Mesothelial cell of epicardium (in vitro differentiated cells): Measurements from ENCODE around the gene RIPOR3. TPM values are rescaled to one million over a fixed set of nuclear protein-coding genes. Genes with fewer than 3 reads are reported as not detected.
"Not testable (repeated sequence)": the region's sequence is repeated elsewhere in the genome, so short reads cannot be mapped to it uniquely, and the experiment has no call there.

Experiments
- DNase-seq, 2 experiments: peaks; one replicate each; pipeline ENCODE4 v3.0.0; 2021; ENCODE audit warnings: low spot score in 2 of 2; ENCODE audit not compliant: unreplicated experiment in 2 of 2
- H3K27ac Mint-ChIP-seq: 2 replicates; pipeline ENCODE4 v1.8.0; 2021; ENCODE audit warnings: mixed read lengths
- H3K27me3 Mint-ChIP-seq: 2 replicates; pipeline ENCODE4 v1.8.0; 2021; ENCODE audit warnings: low read depth, mixed read lengths
- H3K36me3 Mint-ChIP-seq: 2 replicates; pipeline ENCODE4 v1.8.0; 2021; ENCODE audit warnings: mixed read lengths
- H3K4me1 Mint-ChIP-seq: 2 replicates; pipeline ENCODE4 v1.8.0; 2021; ENCODE audit warnings: mixed read lengths
- H3K4me3 Mint-ChIP-seq: 2 replicates; pipeline ENCODE4 v1.8.0; 2021; ENCODE audit warnings: mild to moderate bottlenecking, moderate library complexity, mixed read lengths
- H3K9me3 Mint-ChIP-seq: 2 replicates; pipeline ENCODE4 v1.8.0; 2021; ENCODE audit warnings: mixed read lengths
- CTCF ChIP-seq: fragments of 200-600 bp; sonication (generic); IDR thresholded peaks from one replicate; pipeline ENCODE4 v1.5.0; 2021; ENCODE audit warnings: antibody characterized with exemption; ENCODE audit not compliant: unreplicated experiment
- total RNA-seq: library from RNA; stranded (reverse); gene quantifications from 3 replicates; pipeline ENCODE4 v1.2.1, GENCODE V29; 2021

Gene RIPOR3
- total RNA-seq, 1 donor from 2014 or later: 18.8 TPM

- no peak overlapping the region for H3K4me3 Mint-ChIP-seq
- no peaks in the 10 kb centered on the region for H3K27me3 Mint-ChIP-seq
- H3K27ac Mint-ChIP-seq: peak overlapping the region; percentile 40
- H3K36me3 Mint-ChIP-seq: no peaks in the 10 kb centered on the region
- DNase-seq: no peak
- TF ChIP-seq CTCF: no peak
- peaks cover 15% of the 10 kb centered on the region for H3K4me1 Mint-ChIP-seq
- no peaks in the 10 kb centered on the region for H3K9me3 Mint-ChIP-seq
These were observed 63.0 kb downstream of the RIPOR3 start for GRCh38 chr20:50628332-50628731.

- Mint-ChIP-seq H3K4me1 (peaks cover 15% of the 10 kb centered on the region), H3K4me3 (no peak overlapping the region), H3K9me3 (no peaks in the 10 kb centered on the region), H3K36me3 (no peaks in the 10 kb centered on the region), H3K27me3 (no peaks in the 10 kb centered on the region), H3K27ac (no peak overlapping the region)
- TF ChIP-seq CTCF: no peak
- no peak for DNase-seq
These were observed 63.6 kb downstream of the RIPOR3 start for GRCh38 chr20:50627747-50628146.

- peak; percentile 31 for TF ChIP-seq CTCF
- H3K36me3 Mint-ChIP-seq: no peaks in the 10 kb centered on the region
- H3K4me3 Mint-ChIP-seq: no peak overlapping the region
- H3K27ac Mint-ChIP-seq: no peak overlapping the region
- no peaks in the 10 kb centered on the region for H3K27me3 Mint-ChIP-seq
- DNase-seq: no peak
- no peaks in the 10 kb centered on the region for H3K9me3 Mint-ChIP-seq
- peaks cover 15% of the 10 kb centered on the region for H3K4me1 Mint-ChIP-seq
These were observed 65.2 kb downstream of the RIPOR3 start for GRCh38 chr20:50625986-50626677.

- Mint-ChIP-seq H3K4me3 (no peak overlapping the region), H3K4me1 (peaks cover 15% of the 10 kb centered on the region), H3K36me3 (no peaks in the 10 kb centered on the region), H3K27ac (no peak overlapping the region), H3K9me3 (no peaks in the 10 kb centered on the region), H3K27me3 (no peaks in the 10 kb centered on the region)
- no peak for DNase-seq
- no peak for TF ChIP-seq CTCF
These were observed 66.9 kb downstream of the RIPOR3 start for GRCh38 chr20:50624351-50625016.

GRCh38 chr20:50621068-50621665 is 70.2 kb downstream of the RIPOR3 start:
- no peak for DNase-seq
- no peaks in the 10 kb centered on the region for H3K27me3 Mint-ChIP-seq
- no peak for TF ChIP-seq CTCF
- H3K27ac Mint-ChIP-seq: no peak overlapping the region
- H3K4me3 Mint-ChIP-seq: no peak overlapping the region
- H3K9me3 Mint-ChIP-seq: no peaks in the 10 kb centered on the region
- H3K4me1 Mint-ChIP-seq: peaks cover 5% of the 10 kb centered on the region
- no peaks in the 10 kb centered on the region for H3K36me3 Mint-ChIP-seq

GRCh38 chr20:50620459-50620858 is 70.9 kb downstream of the RIPOR3 start:
- not testable (repeated sequence) for H3K4me3 Mint-ChIP-seq, H3K27ac Mint-ChIP-seq, H3K9me3 Mint-ChIP-seq, DNase-seq, H3K36me3 Mint-ChIP-seq, H3K27me3 Mint-ChIP-seq, H3K4me1 Mint-ChIP-seq
